KOPT-K1 (cell line): ENCODE data around the gene RGL4.
"Not testable (repeated sequence)": the region's sequence is repeated elsewhere in the genome, so short reads cannot be mapped to it uniquely, and the experiment has no call there.

Experiments
- H3K27ac ChIP-seq: fragments of 200-600 bp; sonication (generic); 2 replicates; pipeline ENCODE4 v1.5.1; 2016; ENCODE audit warnings: antibody characterized with exemption, mild to moderate bottlenecking, low read depth, low read length; ENCODE audit not compliant: poor library complexity, severe bottlenecking
- H3K36me3 ChIP-seq: fragments of 200-600 bp; sonication (generic); 2 replicates; pipeline ENCODE4 v1.5.1; 2017; ENCODE audit warnings: antibody characterized with exemption, mild to moderate bottlenecking, low read length, moderate library complexity; ENCODE audit not compliant: insufficient read depth
- H3K9me3 ChIP-seq: fragments of 200-600 bp; sonication (generic); 2 replicates; pipeline ENCODE4 v1.5.1; 2017; ENCODE audit warnings: antibody characterized with exemption, low read length, mild to moderate bottlenecking; ENCODE audit not compliant: insufficient read depth, poor library complexity, severe bottlenecking

RGL4 gene

DNA sequence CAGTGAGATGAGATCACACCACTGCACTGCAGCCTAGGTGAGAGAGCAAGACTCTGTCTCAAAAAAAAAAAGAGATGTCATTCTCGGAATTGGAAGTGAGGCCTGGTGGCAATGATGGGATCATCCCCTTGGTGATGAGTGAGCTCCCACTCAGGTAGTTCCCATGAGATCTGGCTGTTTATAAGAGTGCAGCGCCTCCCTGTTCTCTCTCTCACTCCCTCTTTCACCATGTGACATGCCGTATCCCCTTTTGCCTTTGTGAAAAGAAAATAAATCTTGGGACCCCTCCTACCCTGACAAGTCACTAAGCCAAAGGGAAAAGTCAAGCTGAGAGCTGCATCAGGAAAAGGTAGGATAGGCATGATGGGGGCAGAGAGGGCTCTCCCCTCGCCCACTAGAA, 31.3 kb downstream of the RGL4 start:
- H3K9me3 ChIP-seq: no peaks in the 10 kb centered on the region
- no peaks in the 10 kb centered on the region for H3K36me3 ChIP-seq
- H3K27ac ChIP-seq: no peak overlapping the region

DNA sequence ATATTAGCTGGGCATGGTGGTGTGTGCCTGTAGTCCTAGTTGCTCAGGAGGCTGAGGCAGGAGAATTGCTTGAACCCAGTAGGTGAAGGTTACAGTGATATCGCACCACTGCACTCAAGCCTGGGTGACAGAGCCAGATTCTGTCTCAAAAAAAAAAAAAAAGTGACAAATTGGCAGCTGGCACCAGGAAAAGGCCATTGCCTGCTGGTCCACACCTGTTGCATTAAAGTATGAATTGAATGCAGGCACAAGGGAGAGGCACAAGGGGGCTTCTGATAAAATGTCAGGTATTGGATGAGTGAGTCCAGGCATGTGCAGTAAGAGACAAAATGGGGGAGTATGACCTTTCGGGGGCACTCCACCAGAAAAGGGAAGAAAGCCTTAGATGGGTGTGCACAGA, 31.9 kb downstream of the RGL4 start:
- Histone ChIP-seq H3K36me3 (no peaks in the 10 kb centered on the region), H3K27ac (no peak overlapping the region), H3K9me3 (no peaks in the 10 kb centered on the region)

DNA sequence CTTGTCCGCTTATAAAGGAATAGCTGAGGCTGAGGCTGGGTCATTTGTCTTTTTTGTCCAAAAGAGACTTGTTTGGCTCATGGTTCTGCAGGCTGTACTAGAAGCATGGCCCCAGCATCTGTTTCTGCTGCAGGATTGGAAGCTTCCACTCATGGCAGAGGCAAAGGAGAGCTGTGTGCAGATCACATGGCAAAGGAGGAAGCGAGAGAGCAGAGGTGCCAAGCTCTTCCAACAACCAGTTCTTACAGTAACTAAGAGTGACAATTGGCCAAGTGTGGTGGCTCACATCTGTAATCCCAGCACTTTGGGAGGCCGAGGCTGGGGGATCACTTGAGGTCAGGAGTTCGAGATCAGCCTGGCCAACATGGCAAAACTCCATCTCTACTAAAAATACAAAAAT, 37.3 kb downstream of the RGL4 start:
- H3K36me3 ChIP-seq, H3K27ac ChIP-seq, H3K9me3 ChIP-seq: not testable (repeated sequence)

DNA sequence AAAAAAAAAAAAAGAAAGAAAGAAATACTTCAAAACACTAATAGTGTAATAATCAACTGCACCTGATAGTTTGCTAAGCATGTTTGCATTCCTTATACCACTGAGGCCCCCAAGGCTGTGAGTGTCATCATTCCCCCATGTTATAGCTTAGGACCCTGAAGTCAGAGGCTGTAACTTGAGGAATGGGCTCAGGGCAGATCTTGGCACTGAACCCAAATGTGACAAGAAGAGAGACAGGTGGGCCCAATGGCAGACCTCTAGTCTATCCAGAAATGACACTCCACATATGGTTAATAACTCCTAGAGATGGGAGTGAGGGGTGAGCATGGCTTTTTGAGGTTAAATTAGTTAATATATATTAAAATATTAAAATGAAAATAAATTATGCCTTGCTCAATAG, 46.9 kb downstream of the RGL4 start:
- Histone ChIP-seq H3K36me3 (peaks cover 7% of the 10 kb centered on the region; the same call in 1 of the 2 replicates), H3K9me3 (no peaks in the 10 kb centered on the region), H3K27ac (no peak overlapping the region)

DNA sequence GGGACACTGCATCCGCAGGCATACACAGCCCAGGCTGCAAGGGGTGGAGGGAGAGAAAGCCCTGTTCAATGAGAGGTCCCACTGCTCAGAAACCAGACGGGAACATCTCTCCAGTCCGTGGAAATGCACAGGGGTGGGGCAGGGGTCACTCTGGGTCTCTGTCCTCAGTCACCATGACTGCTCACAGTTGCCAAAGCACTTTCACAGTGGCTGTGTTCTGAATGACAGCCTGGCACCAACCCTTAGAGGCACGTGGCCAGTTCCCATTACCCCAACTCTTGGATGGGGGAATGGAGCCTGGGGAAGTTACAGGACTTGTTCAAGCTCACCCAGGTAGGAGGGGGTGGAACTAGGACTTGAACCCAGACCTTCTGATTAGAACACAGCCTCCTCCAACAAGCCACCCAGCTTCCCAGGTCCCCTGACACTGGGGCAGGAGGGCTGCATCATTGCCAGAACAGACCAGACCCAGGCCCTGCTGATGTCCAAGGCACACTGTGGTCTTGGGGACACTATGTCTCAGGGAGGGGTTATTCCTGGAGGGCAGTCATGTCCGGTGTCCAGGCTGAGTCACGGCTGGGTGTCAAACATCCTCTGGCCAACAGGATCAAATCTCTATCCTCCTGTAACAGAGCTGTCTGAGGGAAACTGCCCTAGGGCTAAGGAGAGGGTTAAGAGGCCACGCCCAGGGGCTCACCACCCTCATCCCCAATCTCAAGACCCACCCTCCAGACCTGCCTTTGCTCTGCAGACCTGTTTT, 51.9 kb downstream of the RGL4 start:
- Histone ChIP-seq H3K27ac (no peak overlapping the region), H3K36me3 (peaks cover 34% of the 10 kb centered on the region), H3K9me3 (no peaks in the 10 kb centered on the region)

DNA sequence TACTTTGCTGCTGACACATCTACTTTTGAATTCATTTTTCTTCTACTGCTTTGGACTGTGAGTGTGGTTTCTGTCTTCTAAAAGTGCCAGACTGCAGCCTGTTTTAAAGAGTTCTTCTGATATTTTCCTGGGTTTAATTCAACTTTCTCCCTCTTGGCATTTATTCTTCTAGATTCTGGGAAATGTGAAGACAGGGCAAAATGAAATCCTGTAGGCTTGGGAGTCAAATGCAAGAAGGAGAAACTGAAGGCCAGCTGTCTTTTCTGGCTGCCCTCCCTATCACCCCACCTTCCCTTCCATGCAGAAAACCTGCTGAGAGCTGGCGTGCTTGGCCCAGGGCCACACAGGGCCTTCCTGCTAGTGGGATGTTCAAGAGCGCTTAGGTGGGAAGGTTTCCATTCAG, 52.5 kb downstream of the RGL4 start:
- H3K36me3 ChIP-seq: peaks cover 34% of the 10 kb centered on the region
- no peaks in the 10 kb centered on the region for H3K9me3 ChIP-seq
- H3K27ac ChIP-seq: no peak overlapping the region

DNA sequence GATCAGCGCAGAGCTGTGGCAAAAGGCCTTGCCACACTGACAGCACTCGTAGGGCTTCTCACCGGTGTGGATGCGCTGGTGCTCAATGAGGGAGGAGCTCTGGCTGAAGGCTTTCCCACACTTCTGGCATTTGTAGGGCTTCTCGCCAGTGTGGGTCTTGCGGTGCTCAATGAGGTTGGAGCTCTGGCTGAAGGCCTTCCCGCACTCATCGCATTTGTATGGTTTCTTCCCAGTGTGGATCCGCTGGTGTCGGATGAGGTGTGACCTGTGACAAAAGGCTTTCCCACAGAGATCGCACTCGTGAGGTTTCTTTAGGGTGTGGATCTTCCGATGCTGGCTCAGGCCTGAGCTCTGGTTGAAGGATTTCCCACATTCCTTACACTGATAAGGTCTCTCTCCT, 53.2 kb downstream of the RGL4 start:
- peaks cover 34% of the 10 kb centered on the region for H3K36me3 ChIP-seq
- H3K9me3 ChIP-seq: no peaks in the 10 kb centered on the region
- no peak overlapping the region for H3K27ac ChIP-seq

DNA sequence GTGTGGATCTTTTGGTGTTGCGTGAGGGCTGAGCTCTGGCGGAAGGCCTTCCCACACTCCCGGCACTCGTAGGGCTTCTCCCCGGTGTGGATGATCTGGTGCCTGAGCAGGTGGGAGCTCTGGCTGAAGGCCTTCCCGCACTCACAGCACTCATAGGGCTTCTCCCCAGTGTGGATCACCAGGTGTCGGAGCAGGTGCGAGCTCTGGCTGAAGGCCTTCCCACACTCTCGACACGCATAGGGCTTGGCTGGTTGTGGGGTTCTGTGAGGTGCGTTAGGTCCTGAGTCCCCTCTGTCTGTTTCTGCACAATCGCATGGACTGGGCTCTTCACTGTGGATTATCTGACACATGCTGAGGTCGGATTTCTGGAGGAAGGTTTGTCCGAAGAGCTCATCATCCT, 53.7 kb downstream of the RGL4 start:
- Histone ChIP-seq H3K36me3 (peaks cover 34% of the 10 kb centered on the region), H3K27ac (no peak overlapping the region), H3K9me3 (no peaks in the 10 kb centered on the region)

DNA sequence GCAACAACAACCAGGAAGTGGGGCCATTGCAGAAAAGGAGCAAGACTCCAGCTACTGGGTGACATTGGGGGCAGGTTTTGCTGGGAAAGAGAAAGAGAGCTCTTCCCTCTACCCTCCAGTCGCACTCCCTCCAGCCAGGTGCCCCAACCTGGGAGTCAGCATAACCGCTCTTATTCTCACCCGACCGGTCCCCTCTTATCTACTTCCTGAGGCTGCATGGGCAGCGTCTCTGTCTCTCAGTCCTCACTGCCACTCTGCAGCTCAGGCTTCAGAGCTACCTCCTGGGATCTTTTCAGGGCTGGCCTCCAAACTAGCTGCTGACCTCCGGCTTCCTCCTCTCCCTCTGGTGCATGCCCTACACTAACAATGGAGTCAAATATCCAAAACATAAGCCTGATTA, 55.0 kb downstream of the RGL4 start:
- Histone ChIP-seq H3K36me3 (peaks cover 34% of the 10 kb centered on the region), H3K27ac (no peak overlapping the region), H3K9me3 (no peaks in the 10 kb centered on the region)
